H1 (cell line): ENCODE results near the gene RAB11B. TPM values are rescaled to one million over a fixed set of nuclear protein-coding genes. Genes with fewer than 3 reads are reported as not detected.
"Not testable (repeated sequence)": the region's sequence is repeated elsewhere in the genome, so short reads cannot be mapped to it uniquely, and the experiment has no call there.

Source experiments
- CTCF ChIA-PET: fragments of 300-600 bp; sonication (Branson Sonifier 250); formaldehyde crosslinking; loops from one replicate; lab custom pipeline; 2021; ENCODE audit not compliant: partially characterized antibody; lab: Charles Lee
- POLR2A ChIA-PET: fragments of 300-600 bp; sonication (Branson Sonifier 250); formaldehyde crosslinking; loops from one replicate; lab custom pipeline; 2021; ENCODE audit warnings: inconsistent platforms; ENCODE audit not compliant: partially characterized antibody; lab: Charles Lee
- DNase-seq, 2 experiments: peaks; one replicate each; pipeline versions ENCODE4 v3.0.0 to v3.0.0-alpha.2; 2010 to 2022; ENCODE audit warnings: low spot score in 2 of 2, low read depth in 1 of 2, mixed read lengths in 1 of 2
- FAIRE-seq: peaks from 2 replicates; lab custom pipeline; 2011; peaks lifted over from hg19 to GRCh38; lab: Jason Lieb, UNC
- H2AFZ ChIP-seq: 2 replicates; pipeline ENCODE4 v1.8.1; 2012; ENCODE audit warnings: low read length, inconsistent platforms
- H2AK5ac ChIP-seq: 2 replicates; pipeline ENCODE4 v1.6.1; 2013; ENCODE audit warnings: low read depth, low read length
- H2BK120ac ChIP-seq: replicated peaks from 2 replicates; pipeline ENCODE3; 2013; ENCODE audit warnings: low read depth, low read length, inconsistent platforms
- H2BK12ac ChIP-seq: 2 replicates; pipeline ENCODE4 v1.6.1; 2013; ENCODE audit warnings: low read depth, low read length
- H2BK15ac ChIP-seq: 2 replicates; pipeline ENCODE4 v1.6.1; 2013; ENCODE audit warnings: low read length
- H2BK20ac ChIP-seq: 2 replicates; pipeline ENCODE4 v1.6.1; 2013; ENCODE audit warnings: low read length
- H2BK5ac ChIP-seq: 2 replicates; pipeline ENCODE4 v1.6.1; 2013; ENCODE audit warnings: low read depth, low read length
- H3K14ac ChIP-seq: 2 replicates; pipeline ENCODE4 v1.6.1; 2013; ENCODE audit warnings: inconsistent platforms; ENCODE audit not compliant: insufficient read length
- H3K18ac ChIP-seq: 2 replicates; pipeline ENCODE4 v1.6.1; 2013; ENCODE audit warnings: low read length; ENCODE audit errors: extremely low read depth
- H3K23ac ChIP-seq: 2 replicates; pipeline ENCODE4 v1.6.1; 2013; ENCODE audit warnings: inconsistent platforms; ENCODE audit not compliant: insufficient read length
- H3K23me2 ChIP-seq: 2 replicates; pipeline ENCODE4 v1.6.1; 2013; ENCODE audit warnings: low read depth, low read length
- H3K27ac ChIP-seq: 2 replicates; pipeline ENCODE4 v1.6.1; 2011; ENCODE audit warnings: low read depth, low read length, inconsistent platforms
- H3K27me3 ChIP-seq, 4 experiments: replicated peaks in 1 of 4; 1 replicate in 1 of 4; 2 replicates in 3 of 4; pipeline versions ENCODE4 v1.6.1 to v1.8.1; 2011 to 2013; ENCODE audit warnings: low read length in 3 of 4, mild to moderate bottlenecking in 3 of 4, inconsistent platforms in 2 of 4, mixed read lengths in 2 of 4, moderate library complexity in 1 of 4; ENCODE audit not compliant: control insufficient read depth in 3 of 4, insufficient read depth in 3 of 4; ENCODE audit errors: extremely low read depth in 1 of 4
- H3K36me3 ChIP-seq, 4 experiments: 2 replicates each; pipeline versions ENCODE4 v1.6.1 to v1.8.1; 2011 to 2013; ENCODE audit warnings: mild to moderate bottlenecking in 4 of 4, low read length in 3 of 4, moderate library complexity in 2 of 4, control low read depth in 1 of 4, inconsistent platforms in 1 of 4; ENCODE audit not compliant: insufficient read depth in 4 of 4, control insufficient read depth in 2 of 4
- H3K4ac ChIP-seq: replicated peaks from 2 replicates; pipeline ENCODE3; 2013; ENCODE audit warnings: low read length, low read depth, mixed read lengths, inconsistent platforms; ENCODE audit not compliant: insufficient read length
- H3K4me1 ChIP-seq, 4 experiments: replicated peaks in 1 of 4; 1 replicate in 1 of 4; 2 replicates in 3 of 4; pipeline versions ENCODE4 v1.6.1 to v1.8.1; 2011 to 2013; ENCODE audit warnings: low read length in 3 of 4, inconsistent platforms in 2 of 4, mixed read lengths in 1 of 4; ENCODE audit not compliant: insufficient read depth in 4 of 4, control insufficient read depth in 3 of 4
- H3K4me2 ChIP-seq, 2 experiments: 2 replicates each; pipeline versions ENCODE4 v1.6.1 to v1.8.1; 2011 to 2013; ENCODE audit warnings: low read depth in 2 of 2, low read length in 2 of 2, control low read depth in 1 of 2, inconsistent platforms in 1 of 2, mild to moderate bottlenecking in 1 of 2; ENCODE audit not compliant: insufficient read depth in 1 of 2
- H3K4me3 ChIP-seq, 4 experiments: fragments of 200-600, 300-600 bp in 1 of 4; sonication (generic), shearing (Covaris generic), sonication (Bioruptor Twin) in 1 of 4; 2 replicates each; pipeline versions ENCODE4 v1.5.1 to v1.8.1; 2011 to 2016; ENCODE audit warnings: low read length in 4 of 4, low read depth in 3 of 4, control low read depth in 2 of 4, inconsistent platforms in 2 of 4, mild to moderate bottlenecking in 2 of 4, mixed read lengths in 1 of 4, moderate library complexity in 1 of 4; ENCODE audit not compliant: insufficient read depth in 2 of 4; ENCODE audit errors: extremely low read depth in 1 of 4
- H3K56ac ChIP-seq: replicated peaks from 2 replicates; pipeline ENCODE3; 2013; ENCODE audit warnings: low read depth, mild to moderate bottlenecking, mixed read lengths, low read length, inconsistent platforms; ENCODE audit not compliant: insufficient read length
- H3K79me1 ChIP-seq: 2 replicates; pipeline ENCODE4 v1.6.1; 2013; ENCODE audit warnings: low read depth, low read length, control low read depth
- H3K79me2 ChIP-seq, 2 experiments: 2 replicates each; pipeline versions ENCODE4 v1.6.1 to v1.8.1; 2012 to 2013; ENCODE audit warnings: low read length in 2 of 2, mild to moderate bottlenecking in 2 of 2, inconsistent platforms in 1 of 2; ENCODE audit not compliant: insufficient read depth in 2 of 2, control insufficient read depth in 1 of 2
- H3K9ac ChIP-seq, 4 experiments: replicated peaks in 1 of 4; 1 replicate in 1 of 4; 2 replicates in 3 of 4; pipeline versions ENCODE4 v1.6.1 to v1.8.1; 2011 to 2013; ENCODE audit warnings: low read depth in 3 of 4, low read length in 3 of 4, control low read depth in 2 of 4, mild to moderate bottlenecking in 2 of 4, moderate library complexity in 2 of 4, inconsistent platforms in 1 of 4; ENCODE audit errors: extremely low read depth in 1 of 4
- H3K9me3 ChIP-seq, 2 experiments: 2 replicates each; pipeline versions ENCODE4 v1.6.1 to v1.8.1; 2012 to 2013; ENCODE audit warnings: mild to moderate bottlenecking in 2 of 2, moderate library complexity in 2 of 2, control low read depth in 1 of 2, inconsistent platforms in 1 of 2, low read depth in 1 of 2, low read length in 1 of 2, mixed read lengths in 1 of 2; ENCODE audit not compliant: insufficient read depth in 2 of 2
- H4K20me1 ChIP-seq, 2 experiments: replicated peaks in 1 of 2; 2 replicates each; pipeline versions ENCODE3 to v1.8.1; 2011 to 2013; ENCODE audit warnings: inconsistent platforms in 2 of 2, low read length in 2 of 2, mild to moderate bottlenecking in 1 of 2; ENCODE audit not compliant: insufficient read depth in 2 of 2, control insufficient read depth in 1 of 2
- H4K5ac ChIP-seq: 2 replicates; pipeline ENCODE4 v1.6.1; 2013; ENCODE audit warnings: low read length, low read depth, mixed read lengths, inconsistent platforms; ENCODE audit not compliant: insufficient read length
- H4K8ac ChIP-seq: 2 replicates; pipeline ENCODE4 v1.8.0; 2013; ENCODE audit warnings: mild to moderate bottlenecking, moderate library complexity, low read length, inconsistent platforms; ENCODE audit not compliant: insufficient read depth; ENCODE audit errors: extremely low read depth
- H4K91ac ChIP-seq: replicated peaks from 2 replicates; pipeline ENCODE3; 2013; ENCODE audit warnings: low read length, mixed read lengths, inconsistent platforms; ENCODE audit not compliant: insufficient read length
- WGBS, 2 experiments: shearing (Covaris generic) in 1 of 2; methylation state at CpG; one replicate each; pipeline versions ENCODE4 v1.1.6 to v1.1.7; 2013 to 2015; ENCODE audit warnings: low lambda C conversion rate in 2 of 2, mixed read lengths in 2 of 2, inconsistent platforms in 1 of 2, low coverage in 1 of 2, missing lambda C conversion rate in 1 of 2; ENCODE audit not compliant: insufficient replicate concordance in 2 of 2, insufficient coverage in 1 of 2, insufficient read length in 1 of 2; ENCODE audit errors: extremely low coverage in 1 of 2, missing lambda C conversion rate in 1 of 2; 5-methylcytosine and 5-hydroxymethylcytosine counted together
- polyA plus RNA-seq, 7 experiments: library from polyadenylated mRNA; depleted of rRNA in 3 of 7; stranded (reverse) in 5 of 7; unstranded in 2 of 7; fragments of >200 nt in 5 of 7; fragments of 200-250 nt in 2 of 7; gene quantifications; 1 replicate in 5 of 7; 2 replicates in 1 of 7; 4 replicates in 1 of 7; pipeline versions ENCODE4 v1.2.1 to v1.2.3, GENCODE V29; 2011 to 2013; ENCODE audit warnings: missing spikeins in 2 of 7, mixed read lengths in 2 of 7
- total RNA-seq: library from RNA; stranded (reverse); fragmentation: NEBNext Ultra II Directional; extraction: Animal tissue kit (Norgen Biotek cat#: 25700); gene quantifications from 2 replicates; pipeline ENCODE4 v1.2.1, GENCODE V29; 2021

Gene RAB11B
- total and polyA plus RNA-seq, 2 of the 8 experiments (the other 6 are each of a cell fraction or from before 2014, with no cell fraction given), result 50.2 to 85.8 TPM

- H2BK12ac ChIP-seq, H2AK5ac ChIP-seq, H2AFZ ChIP-seq, POLR2A ChIA-PET, H3K4me3 ChIP-seq, H3K14ac ChIP-seq, H3K18ac ChIP-seq, DNase-seq, CTCF ChIA-PET, H4K20me1 ChIP-seq, H3K79me1 ChIP-seq, H3K4ac ChIP-seq, H2BK120ac ChIP-seq, H3K9me3 ChIP-seq, FAIRE-seq, H4K8ac ChIP-seq, H3K23me2 ChIP-seq, H2BK20ac ChIP-seq, H3K36me3 ChIP-seq, H2BK5ac ChIP-seq, H4K91ac ChIP-seq, H4K5ac ChIP-seq, H3K56ac ChIP-seq, H3K9ac ChIP-seq, H3K4me2 ChIP-seq, H3K23ac ChIP-seq, H3K4me1 ChIP-seq, H3K27ac ChIP-seq, H3K27me3 ChIP-seq, H2BK15ac ChIP-seq, H3K79me2 ChIP-seq: not testable (repeated sequence)
- 95% methylated on average over 3 of the region's 3 CpGs; no CpG with 5 or more reads in 1 of the 2 experiments for WGBS, 2 experiments
Measured at GRCh38 chr19:8385566-8385965, 4.6 kb upstream of the RAB11B start.

- H3K27ac ChIP-seq, H2AK5ac ChIP-seq, H2BK15ac ChIP-seq, H4K20me1 ChIP-seq, H2BK12ac ChIP-seq, H3K9ac ChIP-seq, H3K23me2 ChIP-seq, H3K27me3 ChIP-seq, H3K79me1 ChIP-seq, H2AFZ ChIP-seq, H3K4ac ChIP-seq, H2BK5ac ChIP-seq, H3K79me2 ChIP-seq, FAIRE-seq, H2BK120ac ChIP-seq, H2BK20ac ChIP-seq, H3K9me3 ChIP-seq, H3K56ac ChIP-seq, H3K4me2 ChIP-seq, H4K8ac ChIP-seq, H3K18ac ChIP-seq, H3K14ac ChIP-seq, H3K4me1 ChIP-seq, DNase-seq, H3K4me3 ChIP-seq, H4K5ac ChIP-seq, H4K91ac ChIP-seq, H3K23ac ChIP-seq, H3K36me3 ChIP-seq: not testable (repeated sequence)
- WGBS, 2 experiments, result 71% methylated on average over 9 of the region's 9 CpGs; no CpG with 5 or more reads in 1 of the 2 experiments
- CTCF ChIA-PET, result interaction anchor here (0.8 to 0.9 kb wide), 2 partner anchors 28 to 193 kb away, joined by 3 read pairs; no protein-coding TSS in a partner anchor
- POLR2A ChIA-PET, result interaction anchor here (0.8 to 1.1 kb wide), 2 partner anchors 12 to 33 kb away, joined by 3 read pairs; no protein-coding TSS in a partner anchor
Measured at GRCh38 chr19:8386419-8386818, 3.7 kb upstream of the RAB11B start.
